WTC11 (cell line): ENCODE results near the gene FER1L5. TPM values are rescaled to one million over a fixed set of nuclear protein-coding genes. Genes with fewer than 3 reads are reported as not detected.

Source experiments
- ATAC-seq: fragments of 200-7000 bp; cut with Tn5 transposase; 2 replicates; pipeline ENCODE4 v1.10.0; 2021; ENCODE audit warnings: mild to moderate bottlenecking, moderate library complexity
- CTCF ChIA-PET: fragments of 300-600 bp; sonication (Branson Sonifier 250); formaldehyde crosslinking; loops from one replicate; lab custom pipeline; 2021; ENCODE audit warnings: antibody characterized with exemption; lab: Charles Lee
- POLR2A ChIA-PET: fragments of 350-600 bp; sonication (Branson Sonifier 250); formaldehyde crosslinking; loops from one replicate; lab custom pipeline; 2021; ENCODE audit warnings: antibody characterized with exemption; lab: Charles Lee
- DNase-seq: peaks from one replicate; pipeline ENCODE4 v3.0.0; 2021; ENCODE audit warnings: low spot score
- H3K27ac Mint-ChIP-seq: 2 replicates; pipeline ENCODE4 v1.8.0; 2021; ENCODE audit warnings: mixed read lengths
- H3K27me3 Mint-ChIP-seq: 2 replicates; pipeline ENCODE4 v1.8.0; 2021; ENCODE audit warnings: low read depth, mild to moderate bottlenecking, moderate library complexity, mixed read lengths
- H3K36me3 Mint-ChIP-seq: 2 replicates; pipeline ENCODE4 v1.8.0; 2021; ENCODE audit warnings: mixed read lengths
- H3K4me1 Mint-ChIP-seq: 2 replicates; pipeline ENCODE4 v1.8.0; 2022; ENCODE audit warnings: mixed read lengths
- H3K4me3 Mint-ChIP-seq: 2 replicates; pipeline ENCODE4 v1.8.0; 2021; ENCODE audit warnings: mild to moderate bottlenecking, moderate library complexity, mixed read lengths
- H3K9me3 Mint-ChIP-seq: 2 replicates; pipeline ENCODE4 v1.8.0; 2021; ENCODE audit warnings: mixed read lengths
- AR ChIP-seq: fragments of 250-450 bp; sonication (Bioruptor Pico); IDR thresholded peaks from 2 replicates; pipeline ENCODE4 v1.9.0; 2021; ENCODE audit warnings: mild to moderate bottlenecking
- ATF6 ChIP-seq: sonication (generic); formaldehyde crosslinking; IDR thresholded peaks from 2 replicates; pipeline ENCODE4 v1.8.1; 2023; ENCODE audit warnings: mild to moderate bottlenecking, missing genetic modification reagents
- CREM ChIP-seq: sonication (generic); formaldehyde crosslinking; IDR thresholded peaks from 2 replicates; pipeline ENCODE4 v1.8.1; 2022; ENCODE audit warnings: mild to moderate bottlenecking, missing genetic modification reagents, moderate library complexity
- ELF4 ChIP-seq: sonication (generic); formaldehyde crosslinking; IDR thresholded peaks from 2 replicates; pipeline ENCODE4 v1.8.1; 2022; ENCODE audit warnings: low read depth, mild to moderate bottlenecking, moderate library complexity, missing genetic modification reagents
- ETV6 ChIP-seq: sonication (generic); formaldehyde crosslinking; IDR thresholded peaks from 2 replicates; pipeline ENCODE4 v1.8.1; 2022; ENCODE audit warnings: mild to moderate bottlenecking, missing genetic modification reagents
- FOXJ3 ChIP-seq: sonication (generic); formaldehyde crosslinking; IDR thresholded peaks from 2 replicates; pipeline ENCODE4 v1.9.0; 2021; ENCODE audit warnings: missing genetic modification reagents, mild to moderate bottlenecking, borderline replicate concordance
- FOXK1 ChIP-seq: sonication (generic); formaldehyde crosslinking; IDR thresholded peaks from 2 replicates; pipeline ENCODE4 v1.8.0; 2022; ENCODE audit warnings: mild to moderate bottlenecking, moderate library complexity, missing genetic modification reagents
- GABPB1 ChIP-seq: sonication (generic); formaldehyde crosslinking; IDR thresholded peaks from 2 replicates; pipeline ENCODE4 v1.8.1; 2023; ENCODE audit warnings: mild to moderate bottlenecking, missing genetic modification reagents
- HMGA2 ChIP-seq: fragments of 250-450 bp; sonication (Bioruptor Pico); IDR thresholded peaks from 2 replicates; pipeline ENCODE4 v1.4.0; 2021; ENCODE audit warnings: mild to moderate bottlenecking, moderate library complexity
- HMGXB4 ChIP-seq: sonication (generic); formaldehyde crosslinking; IDR thresholded peaks from 2 replicates; pipeline ENCODE4 v1.8.1; 2023; ENCODE audit warnings: mild to moderate bottlenecking, moderate library complexity, missing genetic modification reagents
- IRF1 ChIP-seq: sonication (generic); formaldehyde crosslinking; IDR thresholded peaks from 2 replicates; pipeline ENCODE4 v1.8.0; 2023; ENCODE audit warnings: missing genetic modification reagents
- JAZF1 ChIP-seq: fragments of 250-450 bp; sonication (Bioruptor Pico); IDR thresholded peaks from 2 replicates; pipeline ENCODE4 v1.9.0; 2021; ENCODE audit warnings: moderate library complexity, mild to moderate bottlenecking, inconsistent platforms
- JUN ChIP-seq: sonication (generic); formaldehyde crosslinking; IDR thresholded peaks from 2 replicates; pipeline ENCODE4 v1.8.0; 2023; ENCODE audit warnings: mild to moderate bottlenecking, missing genetic modification reagents
- KAT7 ChIP-seq: sonication (generic); formaldehyde crosslinking; IDR thresholded peaks from 2 replicates; pipeline ENCODE4 v1.8.1; 2023; ENCODE audit warnings: missing genetic modification reagents, mild to moderate bottlenecking, borderline replicate concordance
- NFE2L1 ChIP-seq: sonication (generic); formaldehyde crosslinking; IDR thresholded peaks from 2 replicates; pipeline ENCODE4 v1.8.1; 2023; ENCODE audit warnings: missing genetic modification reagents
- NR2C2 ChIP-seq: sonication (generic); formaldehyde crosslinking; IDR thresholded peaks from 2 replicates; pipeline ENCODE4 v1.8.0; 2022; ENCODE audit warnings: mild to moderate bottlenecking, missing genetic modification reagents
- OVOL2 ChIP-seq: fragments of 250-450 bp; sonication (Bioruptor Pico); IDR thresholded peaks from 2 replicates; pipeline ENCODE4 v1.9.0; 2021; ENCODE audit warnings: mild to moderate bottlenecking, borderline replicate concordance
- PRDM15 ChIP-seq: sonication (generic); formaldehyde crosslinking; IDR thresholded peaks from 2 replicates; pipeline ENCODE4 v1.8.0; 2022; ENCODE audit warnings: missing genetic modification reagents
- PRRX2 ChIP-seq: fragments of 250-450 bp; sonication (Bioruptor Pico); IDR thresholded peaks from 2 replicates; pipeline ENCODE4 v1.8.0; 2021; ENCODE audit warnings: mild to moderate bottlenecking
- SOX15 ChIP-seq: fragments of 250-450 bp; sonication (Bioruptor Pico); IDR thresholded peaks from 2 replicates; pipeline ENCODE4 v1.9.0; 2021; ENCODE audit warnings: mild to moderate bottlenecking
- TEAD4 ChIP-seq: sonication (generic); formaldehyde crosslinking; IDR thresholded peaks from 2 replicates; pipeline ENCODE4 v1.8.0; 2022; ENCODE audit warnings: mild to moderate bottlenecking, missing genetic modification reagents
- ZNF138 ChIP-seq: sonication (generic); formaldehyde crosslinking; conservative IDR thresholded peaks from 2 replicates; pipeline ENCODE4 v1.8.1; 2022; ENCODE audit warnings: mild to moderate bottlenecking, moderate library complexity, missing genetic modification reagents
- ZNF219 ChIP-seq: sonication (generic); formaldehyde crosslinking; IDR thresholded peaks from 2 replicates; pipeline ENCODE4 v1.8.0; 2023; ENCODE audit warnings: missing genetic modification reagents, mild to moderate bottlenecking, borderline replicate concordance
- ZNF512 ChIP-seq: sonication (generic); formaldehyde crosslinking; IDR thresholded peaks from 2 replicates; pipeline ENCODE4 v1.8.1; 2022; ENCODE audit warnings: missing genetic modification reagents, borderline replicate concordance
- total RNA-seq: library from RNA; stranded (reverse); gene quantifications from 3 replicates; pipeline ENCODE4 v1.2.3, GENCODE V29; 2021

The FER1L5 gene
- total RNA-seq, 1 experiment from 2014 or later, result 1.4 TPM

GRCh38 chr2:96638144-96639121, 4.1 kb upstream of the FER1L5 start, which contains the start of gene KANSL3:
Gene KANSL3, minus strand, starts transcription at chr2:96638312. Its CDS starts 1,177 bp downstream, at chr2:96637135.
- DNase-seq, result peak; percentile 86
- ATAC-seq, result peak; percentile 75
- Mint-ChIP-seq H3K36me3 (peaks cover 12% of the 10 kb centered on the region), H3K9me3 (no peaks in the 10 kb centered on the region), H3K4me3 (peak within 1 kb of the TSS; percentile 89), H3K4me1 (peaks cover 20% of the 10 kb centered on the region), H3K27ac (0 out of 2 replicates have a peak within 1 kb of the TSS, but pooled peaks have one; percentile 36), H3K27me3 (peaks cover 9% of the 10 kb centered on the region)
- ChIA-PET POLR2A (interaction anchor here (0.6 kb wide), 1 partner anchor 82 kb away, joined by 4 read pairs; no protein-coding TSS in a partner anchor), CTCF (interaction anchor here (0.7 to 1.7 kb wide), 4 partner anchors 15 to 320 kb away, joined by 3 to 8 read pairs (median 5); no protein-coding TSS in a partner anchor)
- TF ChIP-seq TEAD4 (CRISPR knock-in tag) (no peak), ATF6 (CRISPR knock-in tag) (no peak), NR2C2 (CRISPR knock-in tag) (no peak), NFE2L1 (peak; percentile 88), PRRX2 (CRISPR knock-in tag) (no peak), KAT7 (CRISPR knock-in tag) (0 out of 2 replicates have a peak, but pooled peaks have one; percentile 92), AR (CRISPR knock-in tag) (no peak), OVOL2 (CRISPR knock-in tag) (no peak), GABPB1 (peak; percentile 87), ZNF512 (CRISPR knock-in tag) (no peak), ELF4 (no peak), FOXJ3 (CRISPR knock-in tag) (no peak), IRF1 (CRISPR knock-in tag) (peak; percentile 86), FOXK1 (CRISPR knock-in tag) (peak; percentile 90), ZNF138 (no peak), ETV6 (CRISPR knock-in tag) (peak; percentile 97), JUN (no peak), JAZF1 (CRISPR knock-in tag) (no peak), ZNF219 (CRISPR knock-in tag) (no peak), SOX15 (CRISPR knock-in tag) (no peak), HMGXB4 (CRISPR knock-in tag) (0 out of 2 replicates have a peak, but pooled peaks have one; percentile 33), PRDM15 (CRISPR knock-in tag) (peak; percentile 100), HMGA2 (CRISPR knock-in tag) (no peak), CREM (0 out of 2 replicates have a peak, but pooled peaks have one; percentile 71)
